Measurements from ENCODE around the gene KCNT1. TPM values are rescaled to one million over a fixed set of nuclear protein-coding genes. Genes with fewer than 3 reads are reported as not detected.

The KCNT1 gene
- total and polyA plus RNA-seq, 10 of the 15 experiments (the other 5 are each of a cell fraction or from before 2014, with no cell fraction given) = not detected

GRCh38 chr9:135766707-135767106 is 64.7 kb downstream of the KCNT1 start:
- TF ChIP-seq STAT3 (IDR thresholded peaks at IDR 0.05; ENCODE audit: low read depth, low read length) = no peak
- TF ChIP-seq GABPA (IDR thresholded peaks at IDR 0.05; ENCODE audit: low read depth) = no peak
- no peak for TF ChIP-seq RBBP5 (conservative IDR thresholded peaks at IDR 0.05)
- no peak for TF ChIP-seq CREM (IDR thresholded peaks at IDR 0.05; ENCODE audit: low read depth)
- TF ChIP-seq SMARCA5 (IDR thresholded peaks at IDR 0.05) = no peak
- TF ChIP-seq RFX5 (IDR thresholded peaks at IDR 0.05; ENCODE audit: low read depth, low read length) = no peak
- TF ChIP-seq ATF7 (IDR thresholded peaks at IDR 0.05; ENCODE audit: low read depth) = no peak
- no peak for TF ChIP-seq RAD51 (IDR thresholded peaks at IDR 0.05)
- ChIA-PET POLR2A (no interaction called here), RAD21 (ENCODE audit: unreplicated experiment) (no interaction called here), CTCF (no interaction called here), SMC1A (ENCODE audit: uncharacterized antibody, unreplicated experiment) (no interaction called here)
- Histone ChIP-seq H3K4me3 (no peak overlapping the region), H3K27ac (ENCODE audit: control insufficient read depth, insufficient read depth) (no peak overlapping the region), H3K4me2 (ENCODE audit: control insufficient read depth, insufficient read depth) (no peak overlapping the region), H4K20me1 (ENCODE audit: control insufficient read depth, insufficient read depth) (no peaks in the 10 kb centered on the region), H3K79me2 (ENCODE audit: control insufficient read depth, insufficient read depth, low read length) (no peaks in the 10 kb centered on the region), H3K9ac (ENCODE audit: control insufficient read depth, insufficient read depth, low read length) (no peak overlapping the region), H2AFZ (ENCODE audit: control insufficient read depth, low read depth, low read length) (no peak overlapping the region), H3K4me1 (ENCODE audit: control insufficient read depth, insufficient read depth, low read length) (no peaks in the 10 kb centered on the region), H3K27me3 (replicated peaks in 1 of 2; ENCODE audit: control insufficient read depth in 2 of 2, insufficient read depth in 2 of 2, low read length in 1 of 2) (no peaks in the 10 kb centered on the region), H3K9me3 (replicated peaks; ENCODE audit: control insufficient read depth, insufficient read depth, low read length) (no peaks in the 10 kb centered on the region; the same call in 2 of the 3 replicates), H3K36me3 (ENCODE audit: control insufficient read depth in 2 of 2, insufficient read depth in 2 of 2, low read length in 1 of 2) (no peaks in the 10 kb centered on the region)
- no peak for ATAC-seq
- no peak for DNase-seq (ENCODE audit: low read depth, low spot score)
- FAIRE-seq = no peak
- no TSS peak for BruUV-seq (replicated peaks)
- in situ Hi-C loops (cut with MboI) (no loop called here), intact Hi-C loops (cut with micrococcal nuclease; ENCODE audit: unreplicated experiment) (no loop called here)
- WGBS (ENCODE audit: insufficient coverage, insufficient replicate concordance, low lambda C conversion rate, missing lambda C conversion rate) = 50% methylated on average over 4 of the region's 4 CpGs

- no peaks in the 10 kb centered on the region for H3K79me2 ChIP-seq (ENCODE audit: control insufficient read depth, insufficient read depth, low read length)
- no peaks in the 10 kb centered on the region for H4K20me1 ChIP-seq (ENCODE audit: control insufficient read depth, insufficient read depth)
- in situ Hi-C loops (cut with MboI) = no loop called here
- no peak overlapping the region for H3K4me2 ChIP-seq (ENCODE audit: control insufficient read depth, insufficient read depth)
- ChIA-PET CTCF (no interaction called here), POLR2A (no interaction called here), RAD21 (ENCODE audit: unreplicated experiment) (no interaction called here), SMC1A (ENCODE audit: uncharacterized antibody, unreplicated experiment) (no interaction called here)
- intact Hi-C loops (cut with micrococcal nuclease; ENCODE audit: unreplicated experiment) = no loop called here
- TF ChIP-seq IRF4 (IDR thresholded peaks at IDR 0.05; ENCODE audit: low read depth, low read length) = no peak
- no peak for TF ChIP-seq MAX (IDR thresholded peaks at IDR 0.05; ENCODE audit: low read depth, low read length)
- no peak for TF ChIP-seq NKRF (conservative IDR thresholded peaks at IDR 0.05)
- TF ChIP-seq TBL1XR1 (IDR thresholded peaks at IDR 0.05; ENCODE audit: low read depth, low read length) = no peak
- TF ChIP-seq NR2C2 (IDR thresholded peaks at IDR 0.05; ENCODE audit: borderline replicate concordance, control insufficient read depth, insufficient read length, low read depth) = no peak
- TF ChIP-seq NRF1 (conservative IDR thresholded peaks at IDR 0.05; ENCODE audit: low read depth, low read length) = no peak
- no peak for TF ChIP-seq NBN (IDR thresholded peaks at IDR 0.05)
- no peak for TF ChIP-seq ZNF207 (IDR thresholded peaks at IDR 0.05; ENCODE audit: borderline replicate concordance)
- no peak for TF ChIP-seq NR2C1 (IDR thresholded peaks at IDR 0.05)
- TF ChIP-seq NFYB (IDR thresholded peaks at IDR 0.05; ENCODE audit: insufficient read depth, low read depth, low read length) = no peak
- TF ChIP-seq ZNF24 (IDR thresholded peaks at IDR 0.05) = no peak
- TF ChIP-seq CEBPB (IDR thresholded peaks at IDR 0.05; ENCODE audit: borderline replicate concordance in 1 of 2, low read depth in 2 of 2, low read length in 2 of 2) = no peak
- no peaks in the 10 kb centered on the region; the same call in 2 of the 3 replicates for H3K9me3 ChIP-seq (replicated peaks; ENCODE audit: control insufficient read depth, insufficient read depth, low read length)
- 71% methylated on average over 27 of the region's 43 CpGs for WGBS (ENCODE audit: insufficient coverage, insufficient replicate concordance, low lambda C conversion rate, missing lambda C conversion rate)
- no peak overlapping the region for H3K9ac ChIP-seq (ENCODE audit: control insufficient read depth, insufficient read depth, low read length)
- ATAC-seq (no peak), DNase-seq (ENCODE audit: low read depth, low spot score) (no peak), FAIRE-seq (no peak)
- no peak overlapping the region for H3K27ac ChIP-seq (ENCODE audit: control insufficient read depth, insufficient read depth)
- H3K4me3 ChIP-seq = no peak overlapping the region
- H3K36me3 ChIP-seq (ENCODE audit: control insufficient read depth in 2 of 2, insufficient read depth in 2 of 2, low read length in 1 of 2) = no peaks in the 10 kb centered on the region
- no TSS peak for BruUV-seq (replicated peaks)
- no peaks in the 10 kb centered on the region for H3K4me1 ChIP-seq (ENCODE audit: control insufficient read depth, insufficient read depth, low read length)
- no peaks in the 10 kb centered on the region for H3K27me3 ChIP-seq (replicated peaks in 1 of 2; ENCODE audit: control insufficient read depth in 2 of 2, insufficient read depth in 2 of 2, low read length in 1 of 2)
- H2AFZ ChIP-seq (ENCODE audit: control insufficient read depth, low read depth, low read length) = no peak overlapping the region
These were observed 66.7 kb downstream of the KCNT1 start for GRCh38 chr9:135768516-135769218.

All from GM12878 (cell line).